ENCODE results near the gene FDCSP. TPM values are rescaled to one million over a fixed set of nuclear protein-coding genes. Genes with fewer than 3 reads are reported as not detected.
"Not testable (repeated sequence)": the region's sequence is repeated elsewhere in the genome, so short reads cannot be mapped to it uniquely, and the experiment has no call there.

Gene FDCSP
- total and polyA plus RNA-seq, 12 donors, result not detected

DNA sequence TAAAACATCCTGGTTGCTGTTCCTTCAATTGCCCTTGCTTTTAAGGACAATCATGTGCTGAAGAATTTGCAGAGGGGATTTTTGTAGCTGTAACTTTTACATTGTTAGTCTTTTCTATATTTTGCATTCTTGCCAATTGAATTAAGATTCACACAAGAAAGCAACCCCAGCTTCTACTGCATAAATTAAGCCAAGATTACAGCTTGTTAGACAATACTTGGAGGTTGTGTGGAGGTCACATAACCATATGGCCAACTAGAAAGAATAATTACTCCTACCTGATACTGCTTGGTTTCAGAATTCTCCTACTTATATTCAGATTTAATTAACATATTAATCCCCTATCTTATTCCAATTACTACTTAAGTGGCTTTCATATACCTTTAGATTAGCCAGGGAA lies 4.1 kb upstream of the FDCSP start:
- H3K4me3 ChIP-seq; H3K27me3 ChIP-seq; ATAC-seq; intact Hi-C loops (cut with DNase I); H3K27ac ChIP-seq; H3K4me1 ChIP-seq; H3K9me3 ChIP-seq; DNase-seq; H3K36me3 ChIP-seq: not testable (repeated sequence)

DNA sequence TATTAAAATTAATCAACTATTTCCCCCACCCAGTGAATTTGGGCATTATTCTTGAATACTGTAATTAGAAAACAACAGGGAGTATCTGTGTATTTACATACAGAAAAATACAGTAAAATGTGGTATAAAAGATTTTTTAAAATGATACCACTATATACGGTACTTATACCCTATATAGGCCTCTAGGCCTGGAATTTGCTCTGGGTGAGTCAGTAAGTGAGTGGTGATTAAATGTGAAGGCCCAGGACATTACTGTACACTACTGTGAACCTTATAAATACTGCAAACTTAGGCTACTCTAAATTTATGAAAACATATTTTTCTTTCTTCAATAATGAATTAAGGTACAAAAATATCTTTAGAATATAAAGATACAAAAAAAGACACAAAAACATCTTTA lies 10.2 kb downstream of the FDCSP start:
- 69 to 80% methylated on average over 1 of the region's 1 CpG for WGBS, 2 donors
- Histone ChIP-seq H3K4me3 (no peak overlapping the region), H3K27ac (no peak overlapping the region), H3K4me1 (no peaks in the 10 kb centered on the region), H3K27me3 (no peaks in the 10 kb centered on the region), H3K9me3 (no peaks in the 10 kb centered on the region), H3K36me3 (no peaks in the 10 kb centered on the region)
- DNase-seq (no peak), ATAC-seq (no peak)
- intact Hi-C loops (cut with DNase I), result no loop called here
- TF ChIP-seq, protein P1, sequence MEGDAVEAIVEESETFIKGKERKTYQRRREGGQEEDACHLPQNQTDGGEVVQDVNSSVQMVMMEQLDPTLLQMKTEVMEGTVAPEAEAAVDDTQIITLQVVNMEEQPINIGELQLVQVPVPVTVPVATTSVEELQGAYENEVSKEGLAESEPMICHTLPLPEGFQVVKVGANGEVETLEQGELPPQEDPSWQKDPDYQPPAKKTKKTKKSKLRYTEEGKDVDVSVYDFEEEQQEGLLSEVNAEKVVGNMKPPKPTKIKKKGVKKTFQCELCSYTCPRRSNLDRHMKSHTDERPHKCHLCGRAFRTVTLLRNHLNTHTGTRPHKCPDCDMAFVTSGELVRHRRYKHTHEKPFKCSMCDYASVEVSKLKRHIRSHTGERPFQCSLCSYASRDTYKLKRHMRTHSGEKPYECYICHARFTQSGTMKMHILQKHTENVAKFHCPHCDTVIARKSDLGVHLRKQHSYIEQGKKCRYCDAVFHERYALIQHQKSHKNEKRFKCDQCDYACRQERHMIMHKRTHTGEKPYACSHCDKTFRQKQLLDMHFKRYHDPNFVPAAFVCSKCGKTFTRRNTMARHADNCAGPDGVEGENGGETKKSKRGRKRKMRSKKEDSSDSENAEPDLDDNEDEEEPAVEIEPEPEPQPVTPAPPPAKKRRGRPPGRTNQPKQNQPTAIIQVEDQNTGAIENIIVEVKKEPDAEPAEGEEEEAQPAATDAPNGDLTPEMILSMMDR (IDR thresholded peaks at IDR 0.05), result no peak

DNA sequence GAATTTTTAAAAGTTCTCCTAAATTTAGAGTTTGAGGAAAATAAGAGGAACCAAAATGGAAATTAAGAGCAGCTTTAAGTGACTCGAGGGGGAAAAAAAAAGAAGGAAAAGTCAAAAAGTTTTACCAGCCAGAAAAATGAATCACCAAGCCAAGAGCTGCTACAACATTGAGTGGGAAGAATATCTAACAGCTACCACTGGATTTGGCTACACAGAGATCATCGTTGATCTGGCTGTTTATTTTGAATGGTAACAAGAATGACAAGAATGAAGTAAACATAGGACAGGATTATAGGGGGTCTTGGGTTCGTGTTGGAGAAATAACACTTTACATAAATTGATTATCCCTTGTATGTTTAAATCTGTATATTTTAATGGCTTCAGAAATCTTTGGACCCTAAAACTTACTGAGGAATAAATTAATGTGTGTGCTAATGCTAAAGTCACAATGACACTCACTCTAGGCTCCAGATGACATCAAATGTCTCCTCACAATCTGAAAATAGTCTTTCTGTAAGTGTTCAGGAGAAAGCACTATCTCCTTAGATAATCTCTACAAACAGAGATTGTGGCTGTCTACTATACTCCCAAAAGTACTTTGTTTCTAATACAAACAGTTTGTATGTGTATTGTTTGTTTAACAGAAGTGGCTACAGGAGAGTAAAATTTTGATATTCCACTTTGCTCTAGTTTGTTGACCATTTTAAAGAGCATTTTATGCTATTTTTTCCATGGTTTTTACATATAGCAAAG lies 13.4 kb downstream of the FDCSP start:
- Histone ChIP-seq H3K27ac (no peak overlapping the region), H3K36me3 (no peaks in the 10 kb centered on the region), H3K9me3 (no peaks in the 10 kb centered on the region), H3K4me3 (no peak overlapping the region), H3K27me3 (no peaks in the 10 kb centered on the region), H3K4me1 (no peaks in the 10 kb centered on the region)
- WGBS, 2 donors, result 42 to 46% methylated on average over 3 of the region's 3 CpGs
- no peak for ATAC-seq
- TF ChIP-seq, protein P1 (IDR thresholded peaks at IDR 0.05), result no peak
- intact Hi-C loops (cut with DNase I), result no loop called here
- no peak for DNase-seq

DNA sequence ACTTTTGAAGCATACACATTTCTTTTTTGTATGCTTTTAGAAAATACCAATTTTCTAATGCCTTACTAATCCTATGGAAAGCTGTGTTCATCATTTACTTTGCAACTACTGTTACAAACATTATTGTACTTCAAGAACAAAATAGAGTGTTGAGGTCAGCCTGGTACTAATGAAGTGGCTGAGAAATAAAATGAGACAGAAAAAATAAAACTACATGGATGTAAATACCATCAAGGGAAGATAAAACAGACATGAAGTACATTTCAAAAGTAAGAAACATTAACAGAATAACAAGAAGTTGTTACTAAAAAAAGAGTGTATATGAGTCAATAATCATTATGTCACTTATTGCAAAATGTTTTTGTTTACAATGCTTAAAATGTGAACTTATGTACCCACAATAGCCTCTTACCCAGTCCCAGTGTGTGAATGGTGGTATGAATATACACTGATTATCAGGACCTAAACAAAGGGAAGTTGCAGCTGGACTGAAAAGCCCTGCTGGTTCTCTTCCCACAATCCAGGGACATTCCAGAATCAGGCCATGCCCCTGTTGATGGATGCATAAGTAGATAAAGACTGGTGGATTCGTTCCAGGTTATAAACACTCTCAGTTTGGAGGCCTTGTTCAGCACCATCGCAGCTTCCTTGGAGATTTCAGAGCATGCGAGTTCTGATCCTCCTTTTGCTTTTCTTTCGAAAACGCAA lies 14.1 kb downstream of the FDCSP start:
- Histone ChIP-seq H3K36me3 (no peaks in the 10 kb centered on the region), H3K9me3 (no peaks in the 10 kb centered on the region), H3K27ac (no peak overlapping the region), H3K4me3 (no peak overlapping the region), H3K27me3 (no peaks in the 10 kb centered on the region), H3K4me1 (no peaks in the 10 kb centered on the region)
- ATAC-seq (no peak), DNase-seq (no peak)
- intact Hi-C loops (cut with DNase I), result no loop called here
- WGBS, 2 donors, result 55 to 62% methylated on average over 5 of the region's 5 CpGs
- TF ChIP-seq, protein P1 (IDR thresholded peaks at IDR 0.05), result no peak

DNA sequence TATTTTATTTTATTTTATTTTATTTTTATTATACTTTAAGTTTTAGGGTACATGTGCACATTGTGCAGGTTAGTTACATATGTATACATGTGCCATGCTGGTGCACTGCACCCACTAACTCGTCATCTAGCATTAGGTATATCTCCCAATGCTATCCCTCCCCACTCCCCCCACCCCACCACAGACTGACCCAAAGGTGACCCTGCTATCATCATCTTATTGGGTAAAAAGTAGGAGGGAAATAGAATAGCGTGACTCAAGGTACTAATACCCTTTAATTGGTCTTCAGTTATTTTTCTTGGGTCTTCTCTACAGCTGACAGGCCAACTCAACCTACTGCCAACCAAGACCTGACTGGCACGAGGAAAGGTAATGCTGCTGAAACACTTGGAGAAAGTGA lies 16.4 kb downstream of the FDCSP start, which contains the start of gene CSN3:
TSS of gene CSN3 (plus strand) at position 301 of the 400 bp plus-strand sequence. CDS start 2,223 bp downstream, outside the sequence.
- 88 to 91% methylated on average over 2 to 3 of the region's 3 CpGs for WGBS, 2 donors
- DNase-seq; H3K27ac ChIP-seq; ATAC-seq; H3K36me3 ChIP-seq; H3K4me3 ChIP-seq; H3K27me3 ChIP-seq; H3K9me3 ChIP-seq; H3K4me1 ChIP-seq; intact Hi-C loops (cut with DNase I): not testable (repeated sequence)

All from heart right ventricle (tissue), 16 donors.